ENCODE data around the gene S1PR5.
"Not testable (repeated sequence)": the region's sequence is repeated elsewhere in the genome, so short reads cannot be mapped to it uniquely, and the experiment has no call there.

S1PR5 gene

GRCh38 chr19:10533646-10534386 is 16.6 kb upstream of the S1PR5 start:
- no peaks in the 10 kb centered on the region for H3K4me1 ChIP-seq (ENCODE audit: control insufficient read depth in 2 of 2, insufficient read depth in 1 of 2, low read depth in 1 of 2, low read length in 2 of 2)
- WGBS, 2 donors (ENCODE audit: extremely low coverage in 2 of 2, insufficient read length in 2 of 2, insufficient replicate concordance in 1 of 2): no CpG with 5 or more reads among the region's 10 CpGs
- H2BK120ac ChIP-seq (ENCODE audit: low read depth, low read length): no peak overlapping the region
- H3K27ac ChIP-seq (replicated peaks; ENCODE audit: low read length): no peak overlapping the region
- no peak overlapping the region for H2AK5ac ChIP-seq (ENCODE audit: low read depth, low read length)
- no peaks in the 10 kb centered on the region for H3K36me3 ChIP-seq (replicated peaks in 1 of 2; ENCODE audit: control insufficient read depth in 2 of 2, insufficient read depth in 2 of 2, low read length in 2 of 2)
- DNase-seq (ENCODE audit: low spot score): no peak
- no peak overlapping the region for H3K4me2 ChIP-seq (ENCODE audit: insufficient read depth, low read length, poor library complexity, severe bottlenecking)
- H3K23ac ChIP-seq (ENCODE audit: low read depth, low read length, poor library complexity): no peak overlapping the region
- no peak overlapping the region for H2BK12ac ChIP-seq (ENCODE audit: low read length)
- no peak overlapping the region for H3K9ac ChIP-seq (ENCODE audit: low read depth, low read length, poor library complexity)
- H3K4me3 ChIP-seq (ENCODE audit: low read length in 2 of 2): no peak overlapping the region
- H4K91ac ChIP-seq (ENCODE audit: low read depth, low read length, poor library complexity): no peak overlapping the region
- no peak overlapping the region for H2BK15ac ChIP-seq (ENCODE audit: low read length)
- no peak overlapping the region for H3K18ac ChIP-seq (ENCODE audit: low read length)
- H3K4ac ChIP-seq (ENCODE audit: low read length): no peak overlapping the region
- H2AFZ ChIP-seq (ENCODE audit: low read length): no peak overlapping the region
- H3K14ac ChIP-seq (ENCODE audit: low read length): no peak overlapping the region
- no peak overlapping the region for H2BK5ac ChIP-seq (ENCODE audit: low read length)
- no peaks in the 10 kb centered on the region for H3K9me3 ChIP-seq (replicated peaks in 1 of 2; ENCODE audit: control insufficient read depth in 2 of 2, insufficient read depth in 1 of 2, low read depth in 1 of 2, low read length in 2 of 2)
- peaks cover 0 to 14% (median 0%) of the 10 kb centered on the region in 3 experiments for H3K27me3 ChIP-seq (ENCODE audit: control insufficient read depth in 3 of 3, insufficient read depth in 3 of 3, low read depth in 1 of 3, low read length in 3 of 3)
- no peak overlapping the region for H4K8ac ChIP-seq (ENCODE audit: low read depth, low read length)
- H3K79me1 ChIP-seq (ENCODE audit: low read depth, low read length): no peaks in the 10 kb centered on the region

- no peak overlapping the region for H4K8ac ChIP-seq (ENCODE audit: low read depth, low read length)
- no peak overlapping the region for H2BK120ac ChIP-seq (ENCODE audit: low read depth, low read length)
- H3K14ac ChIP-seq (ENCODE audit: low read length): no peak overlapping the region
- no peak overlapping the region for H4K91ac ChIP-seq (ENCODE audit: low read depth, low read length, poor library complexity)
- no peaks in the 10 kb centered on the region for H3K9me3 ChIP-seq (replicated peaks in 1 of 2; ENCODE audit: control insufficient read depth in 2 of 2, insufficient read depth in 1 of 2, low read depth in 1 of 2, low read length in 2 of 2)
- no peak overlapping the region for H3K27ac ChIP-seq (replicated peaks; ENCODE audit: low read length)
- H2BK15ac ChIP-seq (ENCODE audit: low read length): no peak overlapping the region
- no peaks in the 10 kb centered on the region for H3K79me1 ChIP-seq (ENCODE audit: low read depth, low read length)
- H3K4me2 ChIP-seq (ENCODE audit: insufficient read depth, low read length, poor library complexity, severe bottlenecking): no peak overlapping the region
- no peaks in the 10 kb centered on the region for H3K4me1 ChIP-seq (ENCODE audit: control insufficient read depth in 2 of 2, insufficient read depth in 1 of 2, low read depth in 1 of 2, low read length in 2 of 2)
- H3K4me3 ChIP-seq (ENCODE audit: low read length in 2 of 2): no peak overlapping the region
- H3K18ac ChIP-seq (ENCODE audit: low read length): no peak overlapping the region
- H3K36me3 ChIP-seq (replicated peaks in 1 of 2; ENCODE audit: control insufficient read depth in 2 of 2, insufficient read depth in 2 of 2, low read length in 2 of 2): no peaks in the 10 kb centered on the region
- H2AFZ ChIP-seq (ENCODE audit: low read length): no peak overlapping the region
- H2BK12ac ChIP-seq (ENCODE audit: low read length): no peak overlapping the region
- WGBS, 2 donors (ENCODE audit: extremely low coverage in 2 of 2, insufficient read length in 2 of 2, insufficient replicate concordance in 1 of 2): no CpG with 5 or more reads among the region's 1 CpG
- no peak overlapping the region for H2BK5ac ChIP-seq (ENCODE audit: low read length)
- H2AK5ac ChIP-seq (ENCODE audit: low read depth, low read length): no peak overlapping the region
- DNase-seq (ENCODE audit: low spot score): no peak
- no peak overlapping the region for H3K9ac ChIP-seq (ENCODE audit: low read depth, low read length, poor library complexity)
- no peak overlapping the region for H3K4ac ChIP-seq (ENCODE audit: low read length)
- H3K27me3 ChIP-seq (ENCODE audit: control insufficient read depth in 3 of 3, insufficient read depth in 3 of 3, low read depth in 1 of 3, low read length in 3 of 3): peaks cover 0 to 8% (median 0%) of the 10 kb centered on the region in 3 experiments
- no peak overlapping the region for H3K23ac ChIP-seq (ENCODE audit: low read depth, low read length, poor library complexity)
These were observed 15.2 kb upstream of the S1PR5 start for GRCh38 chr19:10532457-10532856.

- not testable (repeated sequence) for H3K4me3 ChIP-seq (ENCODE audit: low read length in 2 of 2)
- peaks cover 0 to 11% (median 0%) of the 10 kb centered on the region in 3 experiments for H3K27me3 ChIP-seq (ENCODE audit: control insufficient read depth in 3 of 3, insufficient read depth in 3 of 3, low read depth in 1 of 3, low read length in 3 of 3)
- WGBS, 2 donors (ENCODE audit: extremely low coverage in 2 of 2, insufficient read length in 2 of 2, insufficient replicate concordance in 1 of 2): no CpG with 5 or more reads among the region's 8 CpGs
These were observed 9.6 kb upstream of the S1PR5 start for GRCh38 chr19:10526887-10527286.

GRCh38 chr19:10525636-10526035 is 8.4 kb upstream of the S1PR5 start:
- Histone ChIP-seq H3K27ac (replicated peaks; ENCODE audit: low read length) (no peak overlapping the region), H4K91ac (ENCODE audit: low read depth, low read length, poor library complexity) (no peak overlapping the region), H2BK5ac (ENCODE audit: low read length) (no peak overlapping the region), H3K4me1 (ENCODE audit: control insufficient read depth in 2 of 2, insufficient read depth in 1 of 2, low read depth in 1 of 2, low read length in 2 of 2) (no peaks in the 10 kb centered on the region), H3K9me3 (replicated peaks in 1 of 2; ENCODE audit: control insufficient read depth in 2 of 2, insufficient read depth in 1 of 2, low read depth in 1 of 2, low read length in 2 of 2) (no peaks in the 10 kb centered on the region), H3K9ac (ENCODE audit: low read depth, low read length, poor library complexity) (no peak overlapping the region), H3K4me3 (ENCODE audit: low read length in 2 of 2) (no peak overlapping the region), H2AK5ac (ENCODE audit: low read depth, low read length) (no peak overlapping the region), H3K4me2 (ENCODE audit: insufficient read depth, low read length, poor library complexity, severe bottlenecking) (no peak overlapping the region), H3K4ac (ENCODE audit: low read length) (no peak overlapping the region), H2BK120ac (ENCODE audit: low read depth, low read length) (no peak overlapping the region), H3K23ac (ENCODE audit: low read depth, low read length, poor library complexity) (no peak overlapping the region), H3K79me1 (ENCODE audit: low read depth, low read length) (no peaks in the 10 kb centered on the region), H4K8ac (ENCODE audit: low read depth, low read length) (no peak overlapping the region), H3K18ac (ENCODE audit: low read length) (no peak overlapping the region), H3K27me3 (ENCODE audit: control insufficient read depth in 3 of 3, insufficient read depth in 3 of 3, low read depth in 1 of 3, low read length in 3 of 3) (peaks cover 0 to 21% (median 0%) of the 10 kb centered on the region in 3 experiments), H2AFZ (ENCODE audit: low read length) (no peak overlapping the region), H3K36me3 (replicated peaks in 1 of 2; ENCODE audit: control insufficient read depth in 2 of 2, insufficient read depth in 2 of 2, low read length in 2 of 2) (no peaks in the 10 kb centered on the region), H3K14ac (ENCODE audit: low read length) (no peak overlapping the region), H2BK15ac (ENCODE audit: low read length) (no peak overlapping the region), H2BK12ac (ENCODE audit: low read length) (no peak overlapping the region)
- no CpG with 5 or more reads among the region's 7 CpGs for WGBS, 2 donors (ENCODE audit: extremely low coverage in 2 of 2, insufficient read length in 2 of 2, insufficient replicate concordance in 1 of 2)
- DNase-seq (ENCODE audit: low spot score): no peak

More at GRCh38 chr19:10526887-10527286, 9.6 kb upstream of the S1PR5 start:
- not testable (repeated sequence) for H2BK15ac ChIP-seq (ENCODE audit: low read length); H3K36me3 ChIP-seq (replicated peaks in 1 of 2; ENCODE audit: control insufficient read depth in 2 of 2, insufficient read depth in 2 of 2, low read length in 2 of 2); H4K8ac ChIP-seq (ENCODE audit: low read depth, low read length); H3K4me1 ChIP-seq (ENCODE audit: control insufficient read depth in 2 of 2, insufficient read depth in 1 of 2, low read depth in 1 of 2, low read length in 2 of 2); H2AK5ac ChIP-seq (ENCODE audit: low read depth, low read length); H3K79me1 ChIP-seq (ENCODE audit: low read depth, low read length); H2BK120ac ChIP-seq (ENCODE audit: low read depth, low read length); H3K23ac ChIP-seq (ENCODE audit: low read depth, low read length, poor library complexity); H3K4me2 ChIP-seq (ENCODE audit: insufficient read depth, low read length, poor library complexity, severe bottlenecking); H3K18ac ChIP-seq (ENCODE audit: low read length); H2BK12ac ChIP-seq (ENCODE audit: low read length); H3K9ac ChIP-seq (ENCODE audit: low read depth, low read length, poor library complexity); H2AFZ ChIP-seq (ENCODE audit: low read length); H3K27ac ChIP-seq (replicated peaks; ENCODE audit: low read length); H3K9me3 ChIP-seq (replicated peaks in 1 of 2; ENCODE audit: control insufficient read depth in 2 of 2, insufficient read depth in 1 of 2, low read depth in 1 of 2, low read length in 2 of 2); H4K91ac ChIP-seq (ENCODE audit: low read depth, low read length, poor library complexity); H3K14ac ChIP-seq (ENCODE audit: low read length); H2BK5ac ChIP-seq (ENCODE audit: low read length); DNase-seq (ENCODE audit: low spot score); H3K4ac ChIP-seq (ENCODE audit: low read length)
